Measurements from ENCODE around the gene HSP90AA1. TPM values are rescaled to one million over a fixed set of nuclear protein-coding genes. Genes with fewer than 3 reads are reported as not detected.

HSP90AA1 gene
- polyA plus RNA-seq, 4 donors = 169 to 513 (median 306) TPM

- Histone ChIP-seq H3K4me1 (ENCODE audit: control insufficient read depth in 3 of 3, insufficient read depth in 2 of 3, low read depth in 1 of 3, low read length in 2 of 3) (no peaks in the 10 kb centered on the region), H3K27ac (ENCODE audit: low read depth in 1 of 3, low read length in 2 of 3) (no peak overlapping the region), H3K4me3 (ENCODE audit: low read depth in 1 of 3, low read length in 3 of 3) (no peak overlapping the region), H3K9me3 (ENCODE audit: control insufficient read depth in 2 of 2, insufficient read depth in 1 of 2, low read depth in 1 of 2, low read length in 1 of 2) (no peaks in the 10 kb centered on the region), H3K36me3 (ENCODE audit: control insufficient read depth in 3 of 3, insufficient read depth in 2 of 3, low read depth in 1 of 3, low read length in 3 of 3) (peaks cover 32 to 94% (median 34%) of the 10 kb centered on the region in 3 donors), H3K27me3 (ENCODE audit: control insufficient read depth in 3 of 3, insufficient read depth in 3 of 3, low read length in 3 of 3) (no peaks in the 10 kb centered on the region)
- WGBS, 3 donors = 94 to 95% (median 95%) methylated on average over 32 to 33 of the region's 33 CpGs
- FAIRE-seq = no peak
- DNase-seq = no peak
These were observed 38.9 kb downstream of the HSP90AA1 start for GRCh38 chr14:102047808-102048540.

DNA sequence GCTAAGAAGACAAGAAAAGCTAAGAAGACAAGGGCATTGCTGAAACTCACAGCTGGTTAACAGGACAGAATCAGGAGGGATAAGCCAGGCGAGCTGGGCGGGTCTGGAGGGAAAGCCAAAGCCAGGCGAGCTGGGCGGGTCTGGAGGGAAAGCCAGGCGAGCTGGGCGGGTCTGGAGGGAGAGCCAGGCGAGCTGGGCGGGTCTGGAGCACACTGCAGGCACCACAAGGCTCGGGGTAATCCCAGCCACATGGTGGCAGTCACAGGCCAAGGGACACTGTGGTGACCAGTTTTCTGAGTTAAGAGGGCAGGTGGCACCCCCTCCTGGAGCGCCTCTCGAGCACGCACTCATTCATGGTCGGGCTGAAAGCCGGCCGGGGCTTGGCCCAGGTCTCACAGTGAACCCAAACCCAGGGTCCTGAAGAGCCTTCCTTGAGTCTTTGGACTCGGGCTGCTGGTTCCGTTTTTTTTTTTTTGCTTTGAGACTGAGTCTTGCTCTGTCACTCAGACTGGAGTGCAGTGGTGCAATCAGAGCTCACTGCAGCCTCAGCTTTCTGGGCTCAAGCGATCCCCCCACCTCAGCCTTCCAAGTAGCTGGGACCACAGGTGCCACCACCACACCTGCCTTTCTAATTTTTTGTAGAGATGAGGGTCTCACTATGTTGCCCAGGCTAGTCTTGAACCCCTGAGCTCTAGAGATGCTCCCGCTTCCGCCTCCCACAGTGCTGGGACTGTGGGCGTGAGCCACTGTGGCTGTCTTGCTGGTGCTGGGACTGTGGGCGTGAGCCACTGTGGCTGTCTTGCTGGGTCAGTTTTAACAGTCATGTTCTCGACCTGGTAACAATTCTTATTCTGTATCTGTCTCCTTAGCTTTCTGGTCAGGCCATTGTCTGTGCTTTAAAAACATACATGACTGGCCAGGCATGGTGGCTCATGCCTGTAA is 40.2 kb downstream of the HSP90AA1 start:
- WGBS, 3 donors = 40 to 53% (median 45%) methylated on average over 23 of the region's 23 CpGs
- Histone ChIP-seq H3K27me3 (ENCODE audit: control insufficient read depth in 3 of 3, insufficient read depth in 3 of 3, low read length in 3 of 3) (no peaks in the 10 kb centered on the region), H3K27ac (ENCODE audit: low read depth in 1 of 3, low read length in 2 of 3) (no peak overlapping the region), H3K4me1 (ENCODE audit: control insufficient read depth in 3 of 3, insufficient read depth in 2 of 3, low read depth in 1 of 3, low read length in 2 of 3) (no peaks in the 10 kb centered on the region), H3K36me3 (ENCODE audit: control insufficient read depth in 3 of 3, insufficient read depth in 2 of 3, low read depth in 1 of 3, low read length in 3 of 3) (peaks cover 38 to 94% (median 39%) of the 10 kb centered on the region in 3 donors), H3K4me3 (ENCODE audit: low read depth in 1 of 3, low read length in 3 of 3) (no peak overlapping the region), H3K9me3 (ENCODE audit: control insufficient read depth in 2 of 2, insufficient read depth in 1 of 2, low read depth in 1 of 2, low read length in 1 of 2) (no peaks in the 10 kb centered on the region)
- DNase-seq = peak; percentile 85 to 92
- no peak for FAIRE-seq

DNA sequence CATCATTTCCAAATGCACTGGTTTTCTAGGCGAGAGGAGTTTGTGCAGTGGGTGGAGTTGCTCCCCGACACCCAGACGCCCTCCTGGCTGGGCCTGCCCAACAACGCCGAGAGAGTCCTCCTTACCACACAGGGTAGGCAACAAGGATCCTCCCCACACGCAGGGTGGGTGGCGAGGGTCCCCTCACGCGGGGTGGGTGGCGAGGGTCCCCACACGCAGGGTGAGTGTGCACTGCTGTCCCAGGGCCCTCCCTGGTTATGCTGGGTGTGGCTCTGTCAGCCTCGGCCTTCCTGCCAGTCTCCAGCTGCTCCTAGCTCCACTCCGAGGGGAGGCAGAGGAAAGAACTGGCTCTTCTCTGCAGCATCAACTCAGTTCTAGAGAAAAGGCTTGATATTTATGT is 42.3 kb downstream of the HSP90AA1 start:
- 85 to 92% (median 90%) methylated on average over 13 of the region's 13 CpGs for WGBS, 3 donors
- Histone ChIP-seq H3K9me3 (ENCODE audit: control insufficient read depth in 2 of 2, insufficient read depth in 1 of 2, low read depth in 1 of 2, low read length in 1 of 2) (no peaks in the 10 kb centered on the region), H3K27me3 (ENCODE audit: control insufficient read depth in 3 of 3, insufficient read depth in 3 of 3, low read length in 3 of 3) (no peaks in the 10 kb centered on the region), H3K4me1 (ENCODE audit: control insufficient read depth in 3 of 3, insufficient read depth in 2 of 3, low read depth in 1 of 3, low read length in 2 of 3) (no peaks in the 10 kb centered on the region), H3K27ac (ENCODE audit: low read depth in 1 of 3, low read length in 2 of 3) (no peak overlapping the region), H3K36me3 (ENCODE audit: control insufficient read depth in 3 of 3, insufficient read depth in 2 of 3, low read depth in 1 of 3, low read length in 3 of 3) (peaks cover 40 to 94% (median 45%) of the 10 kb centered on the region in 3 donors), H3K4me3 (ENCODE audit: low read depth in 1 of 3, low read length in 3 of 3) (no peak overlapping the region)
- FAIRE-seq (no peak), DNase-seq (no peak)

GRCh38 chr14:102043251-102044025 is 43.4 kb downstream of the HSP90AA1 start:
- no peak overlapping the region for H3K4me3 ChIP-seq (ENCODE audit: low read depth in 1 of 3, low read length in 3 of 3)
- 89 to 90% (median 90%) methylated on average over 22 of the region's 22 CpGs for WGBS, 3 donors
- FAIRE-seq = no peak
- H3K27ac ChIP-seq (ENCODE audit: low read depth in 1 of 3, low read length in 2 of 3) = no peak overlapping the region
- peaks cover 43 to 94% (median 49%) of the 10 kb centered on the region in 3 donors for H3K36me3 ChIP-seq (ENCODE audit: control insufficient read depth in 3 of 3, insufficient read depth in 2 of 3, low read depth in 1 of 3, low read length in 3 of 3)
- H3K4me1 ChIP-seq (ENCODE audit: control insufficient read depth in 3 of 3, insufficient read depth in 2 of 3, low read depth in 1 of 3, low read length in 2 of 3) = no peaks in the 10 kb centered on the region
- H3K9me3 ChIP-seq (ENCODE audit: control insufficient read depth in 2 of 2, insufficient read depth in 1 of 2, low read depth in 1 of 2, low read length in 1 of 2) = no peaks in the 10 kb centered on the region
- H3K27me3 ChIP-seq (ENCODE audit: control insufficient read depth in 3 of 3, insufficient read depth in 3 of 3, low read length in 3 of 3) = no peaks in the 10 kb centered on the region
- no peak for DNase-seq

DNA sequence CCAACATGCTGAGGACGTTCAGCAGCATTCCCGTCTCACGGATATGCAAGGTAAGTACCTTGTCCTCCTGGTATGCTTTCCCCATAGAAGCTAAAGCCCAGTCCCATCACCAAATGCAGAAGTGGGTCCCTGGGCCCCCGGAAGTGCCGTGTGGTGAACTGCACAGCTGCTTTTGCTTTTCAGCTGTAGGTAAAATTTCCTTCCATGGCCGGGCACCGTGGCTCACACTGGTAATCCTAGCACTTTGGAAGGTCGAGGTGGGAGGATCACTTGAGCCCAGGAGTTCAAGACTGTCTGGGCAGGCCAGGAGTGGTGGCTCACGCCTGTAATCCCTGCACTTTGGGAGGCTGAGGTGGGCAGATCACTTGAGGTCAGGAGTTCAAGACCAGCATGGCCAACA is 44.1 kb downstream of the HSP90AA1 start:
- Histone ChIP-seq H3K27me3 (ENCODE audit: control insufficient read depth in 3 of 3, insufficient read depth in 3 of 3, low read length in 3 of 3) (no peaks in the 10 kb centered on the region), H3K4me1 (ENCODE audit: control insufficient read depth in 3 of 3, insufficient read depth in 2 of 3, low read depth in 1 of 3, low read length in 2 of 3) (no peaks in the 10 kb centered on the region), H3K4me3 (ENCODE audit: low read depth in 1 of 3, low read length in 3 of 3) (no peak overlapping the region), H3K27ac (ENCODE audit: low read depth in 1 of 3, low read length in 2 of 3) (no peak overlapping the region), H3K36me3 (ENCODE audit: control insufficient read depth in 3 of 3, insufficient read depth in 2 of 3, low read depth in 1 of 3, low read length in 3 of 3) (peaks cover 45 to 94% (median 48%) of the 10 kb centered on the region in 3 donors), H3K9me3 (ENCODE audit: control insufficient read depth in 2 of 2, insufficient read depth in 1 of 2, low read depth in 1 of 2, low read length in 1 of 2) (no peaks in the 10 kb centered on the region)
- WGBS, 3 donors = 90 to 94% (median 91%) methylated on average over 9 of the region's 9 CpGs
- DNase-seq (no peak), FAIRE-seq (no peak)

GRCh38 chr14:102040153-102040552 is 46.7 kb downstream of the HSP90AA1 start:
- DNase-seq (no peak), FAIRE-seq (no peak)
- 93 to 96% (median 94%) methylated on average over 13 of the region's 13 CpGs for WGBS, 3 donors
- Histone ChIP-seq H3K27me3 (ENCODE audit: control insufficient read depth in 3 of 3, insufficient read depth in 3 of 3, low read length in 3 of 3) (no peaks in the 10 kb centered on the region), H3K9me3 (ENCODE audit: control insufficient read depth in 2 of 2, insufficient read depth in 1 of 2, low read depth in 1 of 2, low read length in 1 of 2) (no peaks in the 10 kb centered on the region), H3K4me1 (ENCODE audit: control insufficient read depth in 3 of 3, insufficient read depth in 2 of 3, low read depth in 1 of 3, low read length in 2 of 3) (no peaks in the 10 kb centered on the region), H3K27ac (ENCODE audit: low read depth in 1 of 3, low read length in 2 of 3) (no peak overlapping the region), H3K4me3 (ENCODE audit: low read depth in 1 of 3, low read length in 3 of 3) (no peak overlapping the region), H3K36me3 (ENCODE audit: control insufficient read depth in 3 of 3, insufficient read depth in 2 of 3, low read depth in 1 of 3, low read length in 3 of 3) (peaks cover 51 to 92% (median 56%) of the 10 kb centered on the region in 3 donors)

DNA sequence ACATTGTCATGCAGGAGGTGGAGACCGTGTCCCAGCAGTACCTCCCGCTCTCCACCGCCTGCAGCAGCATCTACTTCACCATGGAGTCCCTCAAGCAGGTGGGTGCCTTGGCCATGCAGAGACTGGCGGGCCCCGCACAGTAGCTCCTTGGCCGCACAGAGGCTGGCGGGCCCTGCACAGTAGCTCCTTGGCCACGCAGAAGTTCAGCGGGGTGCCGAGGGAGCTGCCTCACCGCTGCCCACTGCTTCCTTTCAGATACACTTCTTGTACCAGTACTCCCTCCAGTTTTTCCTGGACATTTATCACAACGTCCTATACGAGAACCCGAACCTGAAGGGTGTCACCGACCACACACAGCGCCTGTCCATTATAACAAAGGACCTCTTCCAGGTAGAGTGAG is 47.7 kb downstream of the HSP90AA1 start:
- Histone ChIP-seq H3K27ac (ENCODE audit: low read depth in 1 of 3, low read length in 2 of 3) (no peak overlapping the region), H3K9me3 (ENCODE audit: control insufficient read depth in 2 of 2, insufficient read depth in 1 of 2, low read depth in 1 of 2, low read length in 1 of 2) (no peaks in the 10 kb centered on the region)
- DNase-seq = no peak

GRCh38 chr14:102037686-102038085 is 49.2 kb downstream of the HSP90AA1 start:
- Histone ChIP-seq H3K36me3 (ENCODE audit: control insufficient read depth in 3 of 3, insufficient read depth in 2 of 3, low read depth in 1 of 3, low read length in 3 of 3) (peaks cover 51 to 92% (median 53%) of the 10 kb centered on the region in 3 donors), H3K27me3 (ENCODE audit: control insufficient read depth in 3 of 3, insufficient read depth in 3 of 3, low read length in 3 of 3) (no peaks in the 10 kb centered on the region), H3K4me3 (ENCODE audit: low read depth in 1 of 3, low read length in 3 of 3) (no peak overlapping the region), H3K4me1 (ENCODE audit: control insufficient read depth in 3 of 3, insufficient read depth in 2 of 3, low read depth in 1 of 3, low read length in 2 of 3) (no peaks in the 10 kb centered on the region), H3K9me3 (ENCODE audit: control insufficient read depth in 2 of 2, insufficient read depth in 1 of 2, low read depth in 1 of 2, low read length in 1 of 2) (no peaks in the 10 kb centered on the region), H3K27ac (ENCODE audit: low read depth in 1 of 3, low read length in 2 of 3) (no peak overlapping the region)
- no peak for FAIRE-seq
- DNase-seq = no peak
- WGBS, 3 donors = 50 to 81% (median 63%) methylated on average over 1 of the region's 1 CpG

More for the DNA sequence above, 47.7 kb downstream of the HSP90AA1 start:
- no peaks in the 10 kb centered on the region for H3K4me1 ChIP-seq (ENCODE audit: control insufficient read depth in 3 of 3, insufficient read depth in 2 of 3, low read depth in 1 of 3, low read length in 2 of 3)
- H3K4me3 ChIP-seq (ENCODE audit: low read depth in 1 of 3, low read length in 3 of 3) = no peak overlapping the region
- no peaks in the 10 kb centered on the region for H3K27me3 ChIP-seq (ENCODE audit: control insufficient read depth in 3 of 3, insufficient read depth in 3 of 3, low read length in 3 of 3)
- FAIRE-seq = no peak
- peaks cover 50 to 92% (median 52%) of the 10 kb centered on the region in 3 donors for H3K36me3 ChIP-seq (ENCODE audit: control insufficient read depth in 3 of 3, insufficient read depth in 2 of 3, low read depth in 1 of 3, low read length in 3 of 3)
- 96 to 98% (median 98%) methylated on average over 16 of the region's 16 CpGs for WGBS, 3 donors

Data from small intestine (tissue), 7 donors.